Ureter (tissue), 1 donor: ENCODE data around the gene ARHGAP22. TPM values are rescaled to one million over a fixed set of nuclear protein-coding genes. Genes with fewer than 3 reads are reported as not detected.

Experiments
- total RNA-seq: library from RNA; stranded (reverse); gene quantifications from one replicate; pipeline ENCODE4 v1.2.4, GENCODE V29; 2023
- donor health status: DM: yes; HTN: yes; CAD: no.

Gene ARHGAP22
- total RNA-seq, 1 donor from 2014 or later: 4.6 TPM

Other genes with a start within 250 kb of the ARHGAP22 start
- 7.0 TPM for gene WDFY4, start 79.8 kb upstream of the ARHGAP22 start, total RNA-seq